Measurements from ENCODE around the gene KBTBD13.

KBTBD13 gene

DNA sequence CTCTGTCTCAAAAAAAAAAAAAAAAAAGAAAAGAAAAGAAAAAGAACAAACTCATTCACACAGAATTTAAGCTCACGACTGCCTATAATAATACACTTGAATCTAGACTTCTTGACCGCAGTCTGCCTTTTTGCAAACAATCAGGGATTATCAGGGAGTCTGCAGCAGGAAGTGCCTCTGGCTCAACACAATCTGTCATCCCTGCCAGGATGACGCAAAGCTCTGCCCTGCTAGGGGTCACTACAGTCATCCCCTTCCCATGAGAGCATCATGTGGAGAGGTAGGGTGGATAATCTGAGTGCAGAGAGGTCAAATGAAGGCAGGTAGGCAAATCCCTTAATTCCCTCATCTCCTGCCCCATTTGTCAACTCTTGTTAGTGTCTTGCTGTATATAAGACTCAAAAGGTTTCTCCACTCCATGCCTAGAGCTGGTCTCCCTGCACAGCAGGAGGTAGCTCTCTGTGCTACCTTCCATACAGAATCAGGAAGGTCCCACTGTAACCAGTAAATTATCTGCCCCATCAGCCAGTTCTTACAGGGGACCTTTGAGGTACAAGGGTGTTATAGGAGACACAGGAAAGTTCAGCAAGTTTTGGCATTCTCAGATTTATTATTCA, 34.2 kb downstream of the KBTBD13 start:
- no peak for DNase-seq (ENCODE audit: low read depth)
- H3K4me3 ChIP-seq (ENCODE audit: low read depth, low read length) = no peak overlapping the region
- TF ChIP-seq, protein P1, sequence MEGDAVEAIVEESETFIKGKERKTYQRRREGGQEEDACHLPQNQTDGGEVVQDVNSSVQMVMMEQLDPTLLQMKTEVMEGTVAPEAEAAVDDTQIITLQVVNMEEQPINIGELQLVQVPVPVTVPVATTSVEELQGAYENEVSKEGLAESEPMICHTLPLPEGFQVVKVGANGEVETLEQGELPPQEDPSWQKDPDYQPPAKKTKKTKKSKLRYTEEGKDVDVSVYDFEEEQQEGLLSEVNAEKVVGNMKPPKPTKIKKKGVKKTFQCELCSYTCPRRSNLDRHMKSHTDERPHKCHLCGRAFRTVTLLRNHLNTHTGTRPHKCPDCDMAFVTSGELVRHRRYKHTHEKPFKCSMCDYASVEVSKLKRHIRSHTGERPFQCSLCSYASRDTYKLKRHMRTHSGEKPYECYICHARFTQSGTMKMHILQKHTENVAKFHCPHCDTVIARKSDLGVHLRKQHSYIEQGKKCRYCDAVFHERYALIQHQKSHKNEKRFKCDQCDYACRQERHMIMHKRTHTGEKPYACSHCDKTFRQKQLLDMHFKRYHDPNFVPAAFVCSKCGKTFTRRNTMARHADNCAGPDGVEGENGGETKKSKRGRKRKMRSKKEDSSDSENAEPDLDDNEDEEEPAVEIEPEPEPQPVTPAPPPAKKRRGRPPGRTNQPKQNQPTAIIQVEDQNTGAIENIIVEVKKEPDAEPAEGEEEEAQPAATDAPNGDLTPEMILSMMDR (IDR thresholded peaks at IDR 0.05; ENCODE audit: control insufficient read depth, extremely low read depth, insufficient read depth) = no peak

DNA sequence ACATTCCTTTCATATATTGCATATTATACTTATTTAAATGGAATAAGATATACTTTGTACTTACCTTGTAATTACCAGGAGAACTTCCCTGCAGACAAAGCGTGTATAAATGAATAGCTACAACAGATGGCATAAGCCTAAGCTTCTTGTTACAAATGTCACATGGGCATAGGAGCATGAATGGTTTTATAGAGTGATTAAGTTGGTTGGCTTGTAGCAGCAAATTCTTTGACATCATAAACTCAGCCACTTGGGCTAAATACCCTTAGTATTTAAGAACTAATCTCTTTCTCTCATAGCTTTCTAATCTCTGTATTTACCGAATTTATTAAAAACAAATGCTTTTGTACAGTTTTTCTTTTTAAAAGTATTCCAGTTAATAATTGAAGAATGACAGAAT, 38.5 kb downstream of the KBTBD13 start, which contains the start of gene UBAP1L:
Gene UBAP1L (minus strand): TSS at position 115 of the 400 bp plus-strand sequence. CDS start 8,985 bp downstream, outside the sequence.
- TF ChIP-seq, protein P1 (IDR thresholded peaks at IDR 0.05; ENCODE audit: control insufficient read depth, extremely low read depth, insufficient read depth) = no peak
- DNase-seq (ENCODE audit: low read depth) = no peak
- H3K4me3 ChIP-seq (ENCODE audit: low read depth, low read length) = no peak within 1 kb of the TSS

- H3K4me3 ChIP-seq (ENCODE audit: low read depth, low read length) = no peak overlapping the region
- TF ChIP-seq, protein P1 (IDR thresholded peaks at IDR 0.05; ENCODE audit: control insufficient read depth, extremely low read depth, insufficient read depth) = no peak
- DNase-seq (ENCODE audit: low read depth) = no peak
Observed at GRCh38 chr15:65115542-65115941, 39.0 kb downstream of the KBTBD13 start.

All from LNCaP clone FGC (cell line).